Anterior cingulate cortex (tissue), 58 donors: ENCODE results near the gene ABHD14A.

Experiments used
- DNase-seq, 58 donors: peaks; one replicate each; lab custom pipeline; 2025; lab: John Stamatoyannopoulos, UW

Gene ABHD14A

GRCh38 chr3:51940648-51941462, 34.0 kb upstream of the ABHD14A start:
- DNase-seq: no peak

GRCh38 chr3:51941463-51941797, 33.4 kb upstream of the ABHD14A start:
- DNase-seq: no peak

- peak; percentile 92 to 100 (median 100) for DNase-seq
Measured at GRCh38 chr3:51941798-51942602, 32.9 kb upstream of the ABHD14A start, which contains the start of the genes PARP3 and RRP9. TSS of gene PARP3 (plus strand) at chr3:51942363. CDS start at chr3:51943356, 993 bp downstream. TSS of gene RRP9 (minus strand) at chr3:51941904. CDS start at chr3:51941867, 37 bp downstream.

GRCh38 chr3:51942603-51943450, 32.0 kb upstream of the ABHD14A start:
- peak in 1 of 58 donors; percentile 42 for DNase-seq

GRCh38 chr3:51943451-51944391, 31.1 kb upstream of the ABHD14A start:
- no peak for DNase-seq

- no peak for DNase-seq
Measured at GRCh38 chr3:51944451-51945021, 30.3 kb upstream of the ABHD14A start.

- no peak for DNase-seq
Measured at GRCh38 chr3:51945031-51945840, 29.6 kb upstream of the ABHD14A start.

GRCh38 chr3:51945926-51946705, 28.7 kb upstream of the ABHD14A start:
- no peak for DNase-seq

- no peak for DNase-seq
Measured at GRCh38 chr3:51946796-51947195, 28.1 kb upstream of the ABHD14A start.

- no peak for DNase-seq
Measured at GRCh38 chr3:51947215-51947900, 27.5 kb upstream of the ABHD14A start.

- DNase-seq: no peak
Measured at GRCh38 chr3:51948016-51948580, 26.8 kb upstream of the ABHD14A start.

- DNase-seq: no peak
Measured at GRCh38 chr3:51949121-51949520, 25.7 kb upstream of the ABHD14A start.

GRCh38 chr3:51950899-51951298, 24.0 kb upstream of the ABHD14A start:
- no peak for DNase-seq

- no peak for DNase-seq
Measured at GRCh38 chr3:51953445-51953844, 21.4 kb upstream of the ABHD14A start.

GRCh38 chr3:51954105-51954504, 20.8 kb upstream of the ABHD14A start:
- no peak for DNase-seq

GRCh38 chr3:51954713-51955112, 20.2 kb upstream of the ABHD14A start:
- DNase-seq: no peak
